Vagina (tissue), 2 donors: Measurements from ENCODE around the gene DMRTC2.

Source experiments
- POLR2A ChIP-seq, 2 donors: fragments of 450-650 bp; IDR thresholded peaks; one replicate each; pipeline ENCODE4 v1.6.1; 2017; ENCODE audit warnings: antibody characterized with exemption in 2 of 2, mild to moderate bottlenecking in 2 of 2, moderate library complexity in 2 of 2
- POLR2AphosphoS5 ChIP-seq, 2 donors: sonication (generic); formaldehyde crosslinking; IDR thresholded peaks; one replicate each; pipeline ENCODE4 v1.9.0; 2017; ENCODE audit warnings: antibody characterized with exemption in 2 of 2, mild to moderate bottlenecking in 2 of 2, low read depth in 1 of 2; ENCODE audit not compliant: insufficient read depth in 1 of 2

DNA sequence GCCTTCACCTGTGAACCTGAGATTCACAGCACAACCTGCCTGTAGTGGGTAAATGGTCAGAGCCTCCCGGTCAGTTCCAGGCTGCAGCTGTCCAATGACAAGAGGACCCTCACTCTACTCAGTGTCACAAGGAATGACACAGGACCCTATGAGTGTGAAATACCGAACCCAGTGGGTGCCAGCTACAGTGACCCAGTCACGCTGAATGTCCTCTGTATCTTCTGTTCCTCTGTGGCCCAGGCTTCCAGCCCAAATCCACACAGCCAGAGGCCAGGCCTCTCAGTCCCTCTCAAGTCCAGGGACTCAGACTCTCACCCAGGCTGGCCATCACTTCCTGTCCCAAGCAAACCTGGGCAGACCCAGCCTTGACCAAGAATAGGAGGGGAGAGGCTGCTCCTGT, 37.7 kb upstream of the DMRTC2 start:
- TF ChIP-seq POLR2AphosphoS5 (IDR thresholded peaks at IDR 0.05; ENCODE audit: insufficient read depth in 1 of 2, low read depth in 1 of 2) (no peak), POLR2A (IDR thresholded peaks at IDR 0.05) (no peak)
